Panc1 (cell line): ENCODE measurements around the gene LMCD1.

Experiments used
- TCF7L2 ChIP-seq: IDR thresholded peaks from 2 replicates; pipeline ENCODE4 v1.6.1; 2011; ENCODE audit warnings: mild to moderate bottlenecking, low read depth, low read length, inconsistent platforms
- TF ChIP-seq, protein P1 (sequence below): fragments of 450-650 bp; IDR thresholded peaks from 2 replicates; pipeline ENCODE4 v1.5.1; 2017; ENCODE audit warnings: mild to moderate bottlenecking
- TF ChIP-seq, protein P2 (sequence below), 2 experiments: IDR thresholded peaks; 2 replicates each; pipeline ENCODE4 v1.6.1; 2011 to 2012; ENCODE audit warnings: low read depth in 2 of 2, control low read depth in 1 of 2, low read length in 1 of 2, mild to moderate bottlenecking in 1 of 2, moderate library complexity in 1 of 2; ENCODE audit not compliant: insufficient read depth in 1 of 2

DNA sequence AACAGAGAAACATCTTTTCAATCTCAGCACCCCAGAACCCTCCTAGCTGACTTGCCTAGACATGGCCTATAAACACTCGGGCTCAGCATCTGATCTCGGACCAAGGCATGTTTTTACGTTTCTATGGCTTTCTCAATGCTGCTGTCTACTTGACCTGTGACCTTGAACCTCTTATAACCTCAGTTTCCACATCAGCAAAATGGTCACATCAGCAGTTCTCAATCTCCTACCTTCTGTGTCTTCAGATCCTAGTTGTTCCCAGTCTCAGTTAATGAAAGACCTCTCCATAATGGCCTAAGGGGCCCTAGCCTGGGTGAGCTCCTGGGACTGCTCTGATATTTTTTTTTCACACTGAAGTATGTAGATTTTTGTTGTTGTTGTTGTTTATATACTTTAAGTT, 103.4 kb downstream of the LMCD1 start:
- TF ChIP-seq, protein P1, sequence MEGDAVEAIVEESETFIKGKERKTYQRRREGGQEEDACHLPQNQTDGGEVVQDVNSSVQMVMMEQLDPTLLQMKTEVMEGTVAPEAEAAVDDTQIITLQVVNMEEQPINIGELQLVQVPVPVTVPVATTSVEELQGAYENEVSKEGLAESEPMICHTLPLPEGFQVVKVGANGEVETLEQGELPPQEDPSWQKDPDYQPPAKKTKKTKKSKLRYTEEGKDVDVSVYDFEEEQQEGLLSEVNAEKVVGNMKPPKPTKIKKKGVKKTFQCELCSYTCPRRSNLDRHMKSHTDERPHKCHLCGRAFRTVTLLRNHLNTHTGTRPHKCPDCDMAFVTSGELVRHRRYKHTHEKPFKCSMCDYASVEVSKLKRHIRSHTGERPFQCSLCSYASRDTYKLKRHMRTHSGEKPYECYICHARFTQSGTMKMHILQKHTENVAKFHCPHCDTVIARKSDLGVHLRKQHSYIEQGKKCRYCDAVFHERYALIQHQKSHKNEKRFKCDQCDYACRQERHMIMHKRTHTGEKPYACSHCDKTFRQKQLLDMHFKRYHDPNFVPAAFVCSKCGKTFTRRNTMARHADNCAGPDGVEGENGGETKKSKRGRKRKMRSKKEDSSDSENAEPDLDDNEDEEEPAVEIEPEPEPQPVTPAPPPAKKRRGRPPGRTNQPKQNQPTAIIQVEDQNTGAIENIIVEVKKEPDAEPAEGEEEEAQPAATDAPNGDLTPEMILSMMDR: no peak
- TF ChIP-seq TCF7L2: no peak
- TF ChIP-seq, protein P2, sequence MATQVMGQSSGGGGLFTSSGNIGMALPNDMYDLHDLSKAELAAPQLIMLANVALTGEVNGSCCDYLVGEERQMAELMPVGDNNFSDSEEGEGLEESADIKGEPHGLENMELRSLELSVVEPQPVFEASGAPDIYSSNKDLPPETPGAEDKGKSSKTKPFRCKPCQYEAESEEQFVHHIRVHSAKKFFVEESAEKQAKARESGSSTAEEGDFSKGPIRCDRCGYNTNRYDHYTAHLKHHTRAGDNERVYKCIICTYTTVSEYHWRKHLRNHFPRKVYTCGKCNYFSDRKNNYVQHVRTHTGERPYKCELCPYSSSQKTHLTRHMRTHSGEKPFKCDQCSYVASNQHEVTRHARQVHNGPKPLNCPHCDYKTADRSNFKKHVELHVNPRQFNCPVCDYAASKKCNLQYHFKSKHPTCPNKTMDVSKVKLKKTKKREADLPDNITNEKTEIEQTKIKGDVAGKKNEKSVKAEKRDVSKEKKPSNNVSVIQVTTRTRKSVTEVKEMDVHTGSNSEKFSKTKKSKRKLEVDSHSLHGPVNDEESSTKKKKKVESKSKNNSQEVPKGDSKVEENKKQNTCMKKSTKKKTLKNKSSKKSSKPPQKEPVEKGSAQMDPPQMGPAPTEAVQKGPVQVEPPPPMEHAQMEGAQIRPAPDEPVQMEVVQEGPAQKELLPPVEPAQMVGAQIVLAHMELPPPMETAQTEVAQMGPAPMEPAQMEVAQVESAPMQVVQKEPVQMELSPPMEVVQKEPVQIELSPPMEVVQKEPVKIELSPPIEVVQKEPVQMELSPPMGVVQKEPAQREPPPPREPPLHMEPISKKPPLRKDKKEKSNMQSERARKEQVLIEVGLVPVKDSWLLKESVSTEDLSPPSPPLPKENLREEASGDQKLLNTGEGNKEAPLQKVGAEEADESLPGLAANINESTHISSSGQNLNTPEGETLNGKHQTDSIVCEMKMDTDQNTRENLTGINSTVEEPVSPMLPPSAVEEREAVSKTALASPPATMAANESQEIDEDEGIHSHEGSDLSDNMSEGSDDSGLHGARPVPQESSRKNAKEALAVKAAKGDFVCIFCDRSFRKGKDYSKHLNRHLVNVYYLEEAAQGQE (IDR thresholded peaks at IDR 0.05; ENCODE audit: insufficient read depth in 1 of 2, low read depth in 2 of 2, low read length in 1 of 2): no peak
